OCI-LY1 (cell line): Measurements from ENCODE around the gene SLC4A7.

Experiments
- H2AFZ ChIP-seq: fragments of 200-600 bp; sonication (generic), shearing (Covaris generic); 2 replicates; pipeline ENCODE4 v1.6.0; 2014; ENCODE audit warnings: antibody characterized with exemption, mild to moderate bottlenecking, low read length
- H3F3A ChIP-seq: fragments of 200-600 bp; sonication (generic), shearing (Covaris generic); 2 replicates; pipeline ENCODE4 v1.6.0; 2014; ENCODE audit warnings: mild to moderate bottlenecking, antibody characterized with exemption, low read length, moderate library complexity; ENCODE audit not compliant: insufficient read depth
- H3K27ac ChIP-seq: fragments of 200-600 bp; sonication (generic); 2 replicates; pipeline ENCODE4 v1.5.1; 2014; ENCODE audit warnings: low read length, mixed run types, mild to moderate bottlenecking, low read depth; ENCODE audit not compliant: poor library complexity, severe bottlenecking
- H3K27me3 ChIP-seq: fragments of 200-600 bp; sonication (generic); 2 replicates; pipeline ENCODE4 v1.6.0; 2014; ENCODE audit warnings: antibody characterized with exemption, mild to moderate bottlenecking, low read length, moderate library complexity; ENCODE audit not compliant: insufficient read depth
- H3K36me3 ChIP-seq: fragments of 200-600 bp; sonication (generic); 2 replicates; pipeline ENCODE4 v1.6.1; 2014; ENCODE audit warnings: mild to moderate bottlenecking, antibody characterized with exemption, low read length, moderate library complexity, mixed read lengths; ENCODE audit not compliant: insufficient read depth
- H3K4me1 ChIP-seq: fragments of 200-600 bp; sonication (generic); 2 replicates; pipeline ENCODE4 v1.5.1; 2014; ENCODE audit warnings: mild to moderate bottlenecking, low read length, moderate library complexity; ENCODE audit not compliant: insufficient read depth, severe bottlenecking
- H3K4me2 ChIP-seq: fragments of 200-600 bp; sonication (generic), shearing (Covaris generic); 2 replicates; pipeline ENCODE4 v1.6.1; 2014; ENCODE audit warnings: low read length
- H3K4me3 ChIP-seq: fragments of 200-600 bp; sonication (generic); 2 replicates; pipeline ENCODE4 v1.5.1; 2014; ENCODE audit warnings: low read length, low read depth, mild to moderate bottlenecking, mixed read lengths; ENCODE audit not compliant: poor library complexity, severe bottlenecking
- H3K79me2 ChIP-seq: fragments of 200-600 bp; shearing (Covaris generic); 2 replicates; pipeline ENCODE4 v1.6.1; 2016; ENCODE audit warnings: mixed run types, low read length, mixed read lengths; ENCODE audit not compliant: insufficient read depth
- H3K9ac ChIP-seq: fragments of 200-600 bp; sonication (generic), shearing (Covaris generic); 2 replicates; pipeline ENCODE4 v1.6.1; 2014; ENCODE audit warnings: mild to moderate bottlenecking, low read length, mixed read lengths
- H3K9me2 ChIP-seq: fragments of 200-600 bp; sonication (generic), shearing (Covaris generic); 2 replicates; pipeline ENCODE4 v1.6.1; 2014; ENCODE audit warnings: low read depth, mild to moderate bottlenecking, low read length, mixed read lengths
- H3K9me3 ChIP-seq: fragments of 200-600 bp; shearing (Covaris generic); 2 replicates; pipeline ENCODE4 v1.6.1; 2014; ENCODE audit warnings: low read length, mixed read lengths
- H4K20me1 ChIP-seq: fragments of 200-600 bp; sonication (generic), shearing (Covaris generic); 2 replicates; pipeline ENCODE4 v1.6.0; 2016; ENCODE audit warnings: mild to moderate bottlenecking, low read length; ENCODE audit not compliant: insufficient read depth
- EZH2 ChIP-seq: fragments of 200-600 bp; sonication (generic), shearing (Covaris generic); IDR thresholded peaks from 2 replicates; pipeline ENCODE4 v1.8.0; 2017; ENCODE audit warnings: borderline replicate concordance, mixed run types, mild to moderate bottlenecking, antibody characterized with exemption, low read length, moderate library complexity, mixed read lengths
- TF ChIP-seq, protein P1 (sequence below): fragments of 200-600 bp; sonication (generic), shearing (Covaris generic); IDR thresholded peaks from 2 replicates; pipeline ENCODE4 v1.5.1; 2017; ENCODE audit warnings: mild to moderate bottlenecking, antibody characterized with exemption, low read length, moderate library complexity, mixed read lengths

The SLC4A7 gene

DNA sequence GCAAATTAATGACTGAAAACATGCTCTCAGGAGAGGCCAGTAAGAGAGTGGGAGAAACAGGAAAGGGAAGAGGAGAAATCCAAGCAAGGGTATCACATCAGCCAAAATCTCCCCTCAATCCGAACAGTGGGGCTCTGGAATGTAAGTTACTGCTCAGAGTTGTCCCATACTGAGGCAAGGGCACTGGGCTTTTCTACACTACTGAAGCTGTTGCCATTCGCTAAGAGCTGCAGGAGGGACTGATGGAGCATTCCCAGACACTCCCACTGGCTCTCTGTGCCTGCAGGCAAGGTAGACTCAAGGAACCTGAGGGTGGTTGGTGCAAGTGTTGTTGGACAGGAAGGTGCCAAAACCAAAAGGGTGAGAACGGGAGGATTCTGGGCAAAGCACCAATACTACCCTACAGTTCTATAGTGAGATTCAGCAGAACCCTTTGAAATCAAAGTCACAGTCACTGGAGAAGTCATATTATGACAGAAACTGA, 161.1 kb downstream of the SLC4A7 start:
- H3K9me3 ChIP-seq, result no peaks in the 10 kb centered on the region
- H2AFZ ChIP-seq, result no peak overlapping the region
- no peak overlapping the region for H3K4me3 ChIP-seq
- H3K79me2 ChIP-seq, result no peaks in the 10 kb centered on the region
- no peaks in the 10 kb centered on the region; the same call in 1 of the 2 replicates for H3K27me3 ChIP-seq
- H3K36me3 ChIP-seq, result no peaks in the 10 kb centered on the region
- H3K9me2 ChIP-seq, result no peaks in the 10 kb centered on the region
- no peaks in the 10 kb centered on the region for H3K4me1 ChIP-seq
- no peak for TF ChIP-seq EZH2
- TF ChIP-seq, protein P1, sequence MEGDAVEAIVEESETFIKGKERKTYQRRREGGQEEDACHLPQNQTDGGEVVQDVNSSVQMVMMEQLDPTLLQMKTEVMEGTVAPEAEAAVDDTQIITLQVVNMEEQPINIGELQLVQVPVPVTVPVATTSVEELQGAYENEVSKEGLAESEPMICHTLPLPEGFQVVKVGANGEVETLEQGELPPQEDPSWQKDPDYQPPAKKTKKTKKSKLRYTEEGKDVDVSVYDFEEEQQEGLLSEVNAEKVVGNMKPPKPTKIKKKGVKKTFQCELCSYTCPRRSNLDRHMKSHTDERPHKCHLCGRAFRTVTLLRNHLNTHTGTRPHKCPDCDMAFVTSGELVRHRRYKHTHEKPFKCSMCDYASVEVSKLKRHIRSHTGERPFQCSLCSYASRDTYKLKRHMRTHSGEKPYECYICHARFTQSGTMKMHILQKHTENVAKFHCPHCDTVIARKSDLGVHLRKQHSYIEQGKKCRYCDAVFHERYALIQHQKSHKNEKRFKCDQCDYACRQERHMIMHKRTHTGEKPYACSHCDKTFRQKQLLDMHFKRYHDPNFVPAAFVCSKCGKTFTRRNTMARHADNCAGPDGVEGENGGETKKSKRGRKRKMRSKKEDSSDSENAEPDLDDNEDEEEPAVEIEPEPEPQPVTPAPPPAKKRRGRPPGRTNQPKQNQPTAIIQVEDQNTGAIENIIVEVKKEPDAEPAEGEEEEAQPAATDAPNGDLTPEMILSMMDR, result no peak
- no peak overlapping the region for H3K9ac ChIP-seq
- H3F3A ChIP-seq, result no peaks in the 10 kb centered on the region
- no peak overlapping the region for H3K27ac ChIP-seq
- H3K4me2 ChIP-seq, result no peak overlapping the region
- H4K20me1 ChIP-seq, result no peaks in the 10 kb centered on the region
